OCI-LY7 (cell line): ENCODE results near the gene BLOC1S4. TPM values are rescaled to one million over a fixed set of nuclear protein-coding genes. Genes with fewer than 3 reads are reported as not detected.

Experiments used
- BruUV-seq: library from RNA; stranded (reverse); fragments of 400-500 nt; replicated peaks from 2 replicates; lab custom pipeline; 2021; lab: Mats Ljungman, UMichigan
- CTCF ChIA-PET: fragments of 300-600 bp; sonication (Branson Sonifier 250); formaldehyde crosslinking; loops from one replicate; lab custom pipeline; 2022; ENCODE audit warnings: antibody characterized with exemption; ENCODE audit not compliant: unreplicated experiment; lab: Charles Lee
- POLR2A ChIA-PET: fragments of 300-600 bp; sonication (Branson Sonifier 250); formaldehyde crosslinking; loops from one replicate; lab custom pipeline; 2022; ENCODE audit warnings: antibody characterized with exemption; lab: Charles Lee
- DNase-seq: peaks from one replicate; pipeline ENCODE4 v3.0.0-alpha.2; 2015; ENCODE audit warnings: low spot score
- H2AFZ ChIP-seq: fragments of 200-600 bp; sonication (generic), shearing (Covaris generic); 2 replicates; pipeline ENCODE4 v1.6.1; 2014; ENCODE audit warnings: mild to moderate bottlenecking, antibody characterized with exemption, low read length, moderate library complexity
- H3K27ac ChIP-seq: fragments of 200-600 bp; sonication (generic); 2 replicates; pipeline ENCODE4 v1.5.1; 2014; ENCODE audit warnings: mixed run types, low read depth, mild to moderate bottlenecking, moderate library complexity, low read length, inconsistent platforms; ENCODE audit not compliant: poor library complexity, severe bottlenecking
- H3K36me3 ChIP-seq: fragments of 200-600 bp; sonication (generic); 2 replicates; pipeline ENCODE4 v1.6.1; 2014; ENCODE audit warnings: mild to moderate bottlenecking, antibody characterized with exemption, low read length, moderate library complexity, mixed read lengths; ENCODE audit not compliant: insufficient read depth
- H3K4me1 ChIP-seq: fragments of 200-600 bp; sonication (generic); 2 replicates; pipeline ENCODE4 v1.5.1; 2014; ENCODE audit warnings: mild to moderate bottlenecking, low read length; ENCODE audit not compliant: insufficient read depth, poor library complexity, severe bottlenecking
- H3K4me2 ChIP-seq: fragments of 200-600 bp; sonication (generic); 2 replicates; pipeline ENCODE4 v1.6.1; 2014; ENCODE audit warnings: mild to moderate bottlenecking, low read length
- H3K4me3 ChIP-seq: fragments of 200-600 bp; sonication (generic); 2 replicates; pipeline ENCODE4 v1.5.1; 2014; ENCODE audit warnings: mild to moderate bottlenecking, low read depth, low read length; ENCODE audit not compliant: poor library complexity, severe bottlenecking
- H3K79me2 ChIP-seq: fragments of 200-600 bp; sonication (generic); 2 replicates; pipeline ENCODE4 v1.6.1; 2016; ENCODE audit warnings: low read depth, mild to moderate bottlenecking, low read length, moderate library complexity, mixed read lengths; ENCODE audit not compliant: insufficient read depth
- H3K9me2 ChIP-seq: fragments of 200-600 bp; sonication (generic); 2 replicates; pipeline ENCODE4 v1.6.1; 2016; ENCODE audit warnings: mild to moderate bottlenecking, low read length, mixed read lengths; ENCODE audit not compliant: insufficient read depth
- H3K9me3 ChIP-seq: fragments of 200-600 bp; sonication (generic); 2 replicates; pipeline ENCODE4 v1.6.1; 2014; ENCODE audit warnings: mild to moderate bottlenecking, mixed run types, low read length, mixed read lengths
- H4K20me1 ChIP-seq: fragments of 200-600 bp; sonication (generic); 2 replicates; pipeline ENCODE4 v1.6.1; 2014; ENCODE audit warnings: mild to moderate bottlenecking, antibody characterized with exemption, low read length, moderate library complexity, mixed read lengths; ENCODE audit not compliant: insufficient read depth
- EZH2phosphoT487 ChIP-seq: fragments of 200-600 bp; sonication (generic); IDR thresholded peaks from 2 replicates; pipeline ENCODE4 v1.6.1; 2018; ENCODE audit warnings: low read depth, borderline replicate concordance, mild to moderate bottlenecking, mixed run types, antibody characterized with exemption, low read length, moderate library complexity, mixed read lengths
- intact Hi-C: fragments of 100-400 bp; cut with micrococcal nuclease; formaldehyde crosslinking; loops from one replicate; pipeline ENCODE4 v1.10.0; 2022; ENCODE audit not compliant: unreplicated experiment
- total RNA-seq, 2 experiments: library from RNA; depleted of rRNA in 1 of 2; stranded (reverse); fragments of >200 nt in 1 of 2; shearing (Covaris generic) in 1 of 2; gene quantifications; 2 replicates each; pipeline ENCODE4 v1.2.3, GENCODE V29; 2014 to 2022
- TF ChIP-seq, protein P1 (sequence below): fragments of 200-600 bp; sonication (generic); conservative IDR thresholded peaks from 2 replicates; pipeline ENCODE4 v1.5.1; 2014; ENCODE audit warnings: mild to moderate bottlenecking, antibody characterized with exemption, low read length, moderate library complexity, mixed read lengths

The BLOC1S4 gene
- total RNA-seq, 2 experiments from 2014 or later, result 32.3 to 36.1 TPM

DNA sequence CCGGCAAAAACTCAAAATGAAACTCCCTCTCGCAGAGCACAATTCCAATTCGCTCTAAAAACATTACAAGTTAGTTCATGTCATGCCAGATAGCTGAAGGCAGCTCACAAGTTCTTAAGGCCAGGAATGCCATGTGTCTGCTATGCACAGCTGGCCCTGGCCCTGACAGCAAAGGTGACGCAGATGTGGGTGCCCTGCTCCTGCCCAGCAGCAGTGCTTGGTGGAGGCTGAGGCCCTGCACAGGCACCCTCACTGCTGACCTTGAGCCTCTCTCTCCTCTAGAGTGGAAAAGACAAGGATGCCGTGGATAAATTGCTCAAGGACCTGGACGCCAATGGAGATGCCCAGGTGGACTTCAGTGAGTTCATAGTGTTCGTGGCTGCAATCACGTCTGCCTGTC lies 19.4 kb upstream of the BLOC1S4 start:
- POLR2A ChIA-PET, result no interaction called here
- CTCF ChIA-PET, result no interaction called here
- H3K4me3 ChIP-seq, result no peak overlapping the region

DNA sequence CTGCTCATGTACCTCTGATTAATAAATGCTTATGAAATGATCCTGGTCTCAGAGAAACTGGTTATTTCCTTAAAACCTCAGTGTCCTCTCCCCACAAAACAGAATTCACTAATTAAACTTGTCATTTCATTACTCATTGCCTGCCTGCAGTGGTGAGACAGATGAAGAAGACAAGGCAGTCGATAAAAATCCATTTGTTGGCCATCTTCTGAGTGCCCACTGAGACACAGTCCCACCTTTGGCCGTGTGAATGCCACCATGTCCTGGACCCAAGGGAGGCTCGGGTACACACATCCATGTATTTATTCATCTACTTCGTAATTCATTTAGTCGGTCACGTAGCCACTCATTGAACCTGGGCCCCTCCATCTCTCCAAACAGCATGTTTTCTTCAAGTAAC lies 18.8 kb upstream of the BLOC1S4 start:
- Histone ChIP-seq H3K27ac (no peak overlapping the region), H4K20me1 (no peaks in the 10 kb centered on the region), H3K4me3 (no peak overlapping the region), H2AFZ (no peak overlapping the region), H3K79me2 (no peaks in the 10 kb centered on the region), H3K36me3 (peaks cover 11% of the 10 kb centered on the region), H3K9me3 (no peaks in the 10 kb centered on the region), H3K4me2 (no peak overlapping the region), H3K4me1 (no peaks in the 10 kb centered on the region), H3K9me2 (no peaks in the 10 kb centered on the region)
- ChIA-PET CTCF (no interaction called here), POLR2A (no interaction called here)
- DNase-seq, result no peak
- intact Hi-C loops, result no loop called here
- TF ChIP-seq, protein P1, sequence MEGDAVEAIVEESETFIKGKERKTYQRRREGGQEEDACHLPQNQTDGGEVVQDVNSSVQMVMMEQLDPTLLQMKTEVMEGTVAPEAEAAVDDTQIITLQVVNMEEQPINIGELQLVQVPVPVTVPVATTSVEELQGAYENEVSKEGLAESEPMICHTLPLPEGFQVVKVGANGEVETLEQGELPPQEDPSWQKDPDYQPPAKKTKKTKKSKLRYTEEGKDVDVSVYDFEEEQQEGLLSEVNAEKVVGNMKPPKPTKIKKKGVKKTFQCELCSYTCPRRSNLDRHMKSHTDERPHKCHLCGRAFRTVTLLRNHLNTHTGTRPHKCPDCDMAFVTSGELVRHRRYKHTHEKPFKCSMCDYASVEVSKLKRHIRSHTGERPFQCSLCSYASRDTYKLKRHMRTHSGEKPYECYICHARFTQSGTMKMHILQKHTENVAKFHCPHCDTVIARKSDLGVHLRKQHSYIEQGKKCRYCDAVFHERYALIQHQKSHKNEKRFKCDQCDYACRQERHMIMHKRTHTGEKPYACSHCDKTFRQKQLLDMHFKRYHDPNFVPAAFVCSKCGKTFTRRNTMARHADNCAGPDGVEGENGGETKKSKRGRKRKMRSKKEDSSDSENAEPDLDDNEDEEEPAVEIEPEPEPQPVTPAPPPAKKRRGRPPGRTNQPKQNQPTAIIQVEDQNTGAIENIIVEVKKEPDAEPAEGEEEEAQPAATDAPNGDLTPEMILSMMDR, result no peak
- TF ChIP-seq EZH2phosphoT487, result no peak
- no TSS peak for BruUV-seq

More for the DNA sequence above, 19.4 kb upstream of the BLOC1S4 start:
- BruUV-seq, result no TSS peak
- H3K9me3 ChIP-seq, result no peaks in the 10 kb centered on the region
- no peaks in the 10 kb centered on the region for H3K4me1 ChIP-seq
- TF ChIP-seq, protein P1, result no peak
- TF ChIP-seq EZH2phosphoT487, result no peak
- H3K79me2 ChIP-seq, result no peaks in the 10 kb centered on the region
- H3K9me2 ChIP-seq, result no peaks in the 10 kb centered on the region
- DNase-seq, result no peak
- H4K20me1 ChIP-seq, result no peaks in the 10 kb centered on the region
- no peak overlapping the region for H3K4me2 ChIP-seq
- intact Hi-C loops, result no loop called here
- H3K27ac ChIP-seq, result no peak overlapping the region
- peaks cover 6% of the 10 kb centered on the region for H3K36me3 ChIP-seq
- H2AFZ ChIP-seq, result no peak overlapping the region

DNA sequence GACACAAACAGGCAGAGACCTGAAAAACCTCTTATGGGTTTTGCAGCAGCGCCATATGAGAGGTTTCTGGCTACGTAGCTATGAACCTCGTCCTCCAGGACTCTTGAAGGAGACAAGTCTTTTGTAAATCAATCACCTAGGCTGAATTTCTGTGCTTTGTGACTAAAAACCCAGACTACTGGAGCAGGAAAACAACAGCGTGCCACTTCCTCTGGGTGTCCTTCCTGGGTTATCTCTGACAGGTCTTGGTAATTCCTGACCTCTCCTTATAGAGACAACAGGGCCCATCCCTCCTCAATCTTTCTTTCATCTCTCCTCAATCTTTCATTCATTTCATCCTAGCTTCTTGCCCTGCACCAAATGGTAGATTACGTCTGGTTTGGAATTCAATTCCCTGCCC lies 16.6 kb upstream of the BLOC1S4 start:
- H4K20me1 ChIP-seq, result no peaks in the 10 kb centered on the region
- POLR2A ChIA-PET, result interaction anchor here (1.4 kb wide), 1 partner anchor 25 kb away, joined by 4 read pairs; no protein-coding TSS in a partner anchor
- H3K27ac ChIP-seq, result no peak overlapping the region
- no peak overlapping the region for H3K4me3 ChIP-seq
- TF ChIP-seq EZH2phosphoT487, result no peak
- TF ChIP-seq, protein P1, result no peak
- peaks cover 31% of the 10 kb centered on the region for H3K36me3 ChIP-seq
- H3K9me3 ChIP-seq, result 0 out of 2 replicates have a peak, but pooled peaks cover 7% of the 10 kb centered on the region
- no peaks in the 10 kb centered on the region for H3K9me2 ChIP-seq
- no peak overlapping the region for H2AFZ ChIP-seq
- no peak for DNase-seq
- no peaks in the 10 kb centered on the region for H3K4me1 ChIP-seq
- H3K4me2 ChIP-seq, result no peak overlapping the region
- intact Hi-C loops, result no loop called here
- H3K79me2 ChIP-seq, result peaks cover 5% of the 10 kb centered on the region; the same call in 1 of the 2 replicates
- no TSS peak for BruUV-seq
- CTCF ChIA-PET, result no interaction called here
